ENCODE measurements around the gene KCTD10. TPM values are rescaled to one million over a fixed set of nuclear protein-coding genes. Genes with fewer than 3 reads are reported as not detected.

The KCTD10 gene
- 51.7 TPM for total RNA-seq

GRCh38 chr12:109477185-109477962 is at the start of gene KCTD10, which contains the start of gene UBE3B:
TSS of gene KCTD10 (minus strand) at chr12:109477300. CDS start at chr12:109477262, 38 bp downstream.
TSS of gene UBE3B (plus strand) at chr12:109477634. CDS start at chr12:109483552, 5,918 bp downstream.
- ATAC-seq: peak; percentile 98

GRCh38 chr12:109525279-109525585 is 48.1 kb upstream of the KCTD10 start:
- no peak for ATAC-seq

GRCh38 chr12:109524466-109525278 is 47.6 kb upstream of the KCTD10 start:
- no peak for ATAC-seq

GRCh38 chr12:109523504-109523903 is 46.4 kb upstream of the KCTD10 start:
- ATAC-seq: no peak

- ATAC-seq: no peak
These were observed 46.0 kb upstream of the KCTD10 start for GRCh38 chr12:109523071-109523470.

GRCh38 chr12:109521831-109522230 is 44.7 kb upstream of the KCTD10 start:
- ATAC-seq: no peak

GRCh38 chr12:109519787-109520186 is 42.7 kb upstream of the KCTD10 start:
- no peak for ATAC-seq

GRCh38 chr12:109518820-109519665 is 41.9 kb upstream of the KCTD10 start:
- ATAC-seq: peak; percentile 74

GRCh38 chr12:109517619-109518018 is 40.5 kb upstream of the KCTD10 start:
- ATAC-seq: no peak

- no peak for ATAC-seq
These were observed 36.9 kb upstream of the KCTD10 start for GRCh38 chr12:109513977-109514376.

GRCh38 chr12:109513051-109513450 is 36.0 kb upstream of the KCTD10 start:
- no peak for ATAC-seq

- ATAC-seq: no peak
These were observed 35.5 kb upstream of the KCTD10 start for GRCh38 chr12:109512608-109513007.

GRCh38 chr12:109510196-109510595 is 33.1 kb upstream of the KCTD10 start:
- ATAC-seq: no peak

GRCh38 chr12:109504068-109504467 is 27.0 kb upstream of the KCTD10 start:
- no peak for ATAC-seq

GRCh38 chr12:109503611-109504010 is 26.5 kb upstream of the KCTD10 start:
- no peak for ATAC-seq

GRCh38 chr12:109502332-109502731 is 25.2 kb upstream of the KCTD10 start:
- no peak for ATAC-seq

GRCh38 chr12:109501299-109501698 is 24.2 kb upstream of the KCTD10 start:
- no peak for ATAC-seq

- no peak for ATAC-seq
These were observed 23.5 kb upstream of the KCTD10 start for GRCh38 chr12:109500406-109501185.

- peak; percentile 84 for ATAC-seq
These were observed 20.6 kb upstream of the KCTD10 start for GRCh38 chr12:109497675-109498074.

GRCh38 chr12:109496306-109496705 is 19.2 kb upstream of the KCTD10 start:
- ATAC-seq: no peak

GRCh38 chr12:109495012-109495411 is 17.9 kb upstream of the KCTD10 start:
- ATAC-seq: no peak

GRCh38 chr12:109494348-109494881 is 17.3 kb upstream of the KCTD10 start:
- ATAC-seq: no peak

Data from esophagus mucosa (tissue), 1 donor.